Measurements from ENCODE around the gene ESRRB.

The ESRRB gene

GRCh38 chr14:76450476-76450875 is 74.5 kb downstream of the ESRRB start:
- Histone ChIP-seq H3K4me1 (peaks cover 0 to 6% (median 0%) of the 10 kb centered on the region in 10 experiments; a peak in 3 of 20 replicates), H3K36me3 (no peaks in the 10 kb centered on the region), H4K20me1 (no peaks in the 10 kb centered on the region), H3K27me3 (no peaks in the 10 kb centered on the region), H3K4me3 (no peak overlapping the region), H3K9me3 (replicated peaks in 1 of 11) (no peaks in the 10 kb centered on the region), H3K9ac (no peak overlapping the region), H3K27ac (no peak overlapping the region), H3K4me2 (no peak overlapping the region)
- TF ChIP-seq Cebpa-rat (IDR thresholded peaks at IDR 0.05): no peak

GRCh38 chr14:76456200-76456599 is 80.3 kb downstream of the ESRRB start:
- peaks cover 0 to 6% (median 0%) of the 10 kb centered on the region in 10 experiments; a peak in 3 of 20 replicates for H3K4me1 ChIP-seq
- no peak for TF ChIP-seq Cebpa-rat (IDR thresholded peaks at IDR 0.05)
- no peak overlapping the region for H3K4me2 ChIP-seq
- H3K9me3 ChIP-seq (replicated peaks in 1 of 11): no peaks in the 10 kb centered on the region
- H3K27me3 ChIP-seq: no peaks in the 10 kb centered on the region
- H3K4me3 ChIP-seq: no peak overlapping the region
- no peak overlapping the region for H3K9ac ChIP-seq
- H3K36me3 ChIP-seq: no peaks in the 10 kb centered on the region
- no peaks in the 10 kb centered on the region for H4K20me1 ChIP-seq
- no peak overlapping the region for H3K27ac ChIP-seq

- H3K27ac ChIP-seq: no peak overlapping the region
- H3K4me2 ChIP-seq: no peak overlapping the region
- H3K9me3 ChIP-seq (replicated peaks in 1 of 11): no peaks in the 10 kb centered on the region
- no peaks in the 10 kb centered on the region for H3K27me3 ChIP-seq
- no peak overlapping the region for H3K4me3 ChIP-seq
- H3K4me1 ChIP-seq: peaks cover 0 to 3% (median 0%) of the 10 kb centered on the region in 10 experiments; a peak in 3 of 20 replicates
- no peak for TF ChIP-seq Cebpa-rat (IDR thresholded peaks at IDR 0.05)
- no peaks in the 10 kb centered on the region for H3K36me3 ChIP-seq
- H4K20me1 ChIP-seq: no peaks in the 10 kb centered on the region
- H3K9ac ChIP-seq: no peak overlapping the region
These were observed 81.1 kb downstream of the ESRRB start for GRCh38 chr14:76456891-76457586.

GRCh38 chr14:76457841-76458240 is 81.9 kb downstream of the ESRRB start:
- Histone ChIP-seq H3K36me3 (no peaks in the 10 kb centered on the region), H3K27ac (no peak overlapping the region), H3K9me3 (replicated peaks in 1 of 11) (no peaks in the 10 kb centered on the region), H3K4me2 (no peak overlapping the region), H3K4me3 (no peak overlapping the region), H4K20me1 (no peaks in the 10 kb centered on the region), H3K9ac (no peak overlapping the region), H3K4me1 (no peaks in the 10 kb centered on the region), H3K27me3 (no peaks in the 10 kb centered on the region)
- no peak for TF ChIP-seq Cebpa-rat (IDR thresholded peaks at IDR 0.05)

GRCh38 chr14:76461886-76462285 is 85.9 kb downstream of the ESRRB start:
- no peaks in the 10 kb centered on the region for H3K27me3 ChIP-seq
- H4K20me1 ChIP-seq: no peaks in the 10 kb centered on the region
- no peak overlapping the region for H3K4me3 ChIP-seq
- no peak for TF ChIP-seq Cebpa-rat (IDR thresholded peaks at IDR 0.05)
- no peak overlapping the region for H3K9ac ChIP-seq
- no peak overlapping the region for H3K4me2 ChIP-seq
- no peak overlapping the region for H3K27ac ChIP-seq
- H3K36me3 ChIP-seq: no peaks in the 10 kb centered on the region
- no peaks in the 10 kb centered on the region for H3K4me1 ChIP-seq
- no peaks in the 10 kb centered on the region for H3K9me3 ChIP-seq (replicated peaks in 1 of 11)

GRCh38 chr14:76462330-76462729 is 86.4 kb downstream of the ESRRB start:
- H3K4me1 ChIP-seq: no peaks in the 10 kb centered on the region

GRCh38 chr14:76463105-76463504 is 87.2 kb downstream of the ESRRB start:
- Histone ChIP-seq H3K9ac (no peak overlapping the region), H3K4me3 (no peak overlapping the region), H4K20me1 (no peaks in the 10 kb centered on the region), H3K27ac (no peak overlapping the region), H3K4me1 (no peaks in the 10 kb centered on the region), H3K27me3 (no peaks in the 10 kb centered on the region), H3K9me3 (replicated peaks in 1 of 11) (no peaks in the 10 kb centered on the region), H3K4me2 (no peak overlapping the region), H3K36me3 (no peaks in the 10 kb centered on the region)
- no peak for TF ChIP-seq Cebpa-rat (IDR thresholded peaks at IDR 0.05)

More at GRCh38 chr14:76462330-76462729, 86.4 kb downstream of the ESRRB start:
- no peaks in the 10 kb centered on the region for H3K9me3 ChIP-seq (replicated peaks in 1 of 11)
- H3K27me3 ChIP-seq: no peaks in the 10 kb centered on the region
- H3K4me2 ChIP-seq: no peak overlapping the region
- no peak overlapping the region for H3K27ac ChIP-seq
- no peak overlapping the region for H3K9ac ChIP-seq
- no peak for TF ChIP-seq Cebpa-rat (IDR thresholded peaks at IDR 0.05)
- H3K36me3 ChIP-seq: no peaks in the 10 kb centered on the region
- H4K20me1 ChIP-seq: no peaks in the 10 kb centered on the region
- H3K4me3 ChIP-seq: no peak overlapping the region

- Histone ChIP-seq H3K9ac (no peak overlapping the region), H3K4me1 (no peaks in the 10 kb centered on the region), H4K20me1 (no peaks in the 10 kb centered on the region), H3K9me3 (replicated peaks in 1 of 11) (no peaks in the 10 kb centered on the region), H3K27ac (no peak overlapping the region), H3K4me3 (no peak overlapping the region), H3K4me2 (no peak overlapping the region), H3K27me3 (no peaks in the 10 kb centered on the region), H3K36me3 (no peaks in the 10 kb centered on the region)
- no peak for TF ChIP-seq Cebpa-rat (IDR thresholded peaks at IDR 0.05)
These were observed 88.9 kb downstream of the ESRRB start for GRCh38 chr14:76464856-76465255.

- H3K4me1 ChIP-seq: no peaks in the 10 kb centered on the region
- no peak for TF ChIP-seq Cebpa-rat (IDR thresholded peaks at IDR 0.05)
These were observed 89.7 kb downstream of the ESRRB start for GRCh38 chr14:76465664-76466063.

GRCh38 chr14:76467711-76468155 is 91.8 kb downstream of the ESRRB start:
- H3K9me3 ChIP-seq (replicated peaks in 1 of 11): no peaks in the 10 kb centered on the region
- no peak overlapping the region for H3K27ac ChIP-seq
- no peaks in the 10 kb centered on the region for H3K27me3 ChIP-seq
- no peak overlapping the region for H3K4me3 ChIP-seq
- no peak for TF ChIP-seq Cebpa-rat (IDR thresholded peaks at IDR 0.05)
- no peaks in the 10 kb centered on the region for H4K20me1 ChIP-seq
- H3K4me2 ChIP-seq: no peak overlapping the region
- no peaks in the 10 kb centered on the region for H3K36me3 ChIP-seq
- H3K4me1 ChIP-seq: no peaks in the 10 kb centered on the region
- H3K9ac ChIP-seq: no peak overlapping the region

More at GRCh38 chr14:76465664-76466063, 89.7 kb downstream of the ESRRB start:
- H3K9me3 ChIP-seq (replicated peaks in 1 of 11): no peaks in the 10 kb centered on the region
- no peaks in the 10 kb centered on the region for H3K27me3 ChIP-seq
- no peak overlapping the region for H3K9ac ChIP-seq
- no peak overlapping the region for H3K4me3 ChIP-seq
- H3K4me2 ChIP-seq: no peak overlapping the region
- no peaks in the 10 kb centered on the region for H4K20me1 ChIP-seq
- H3K27ac ChIP-seq: no peak overlapping the region
- no peaks in the 10 kb centered on the region for H3K36me3 ChIP-seq

Measured in BLaER1 treated with 17β-estradiol and CSF1 and Interleukin-3, amounts not matched to agents 10 nM and 100 nM (cell line).